ENCODE data around the gene PHLDB3.
A peak's percentile ranks its signal among the peaks of the same experiment; 100 is the strongest.
"Not testable (repeated sequence)": the region's sequence is repeated elsewhere in the genome, so short reads cannot be mapped to it uniquely, and the experiment has no call there.

Gene PHLDB3

GRCh38 chr19:43466793-43467192 lies 37.8 kb downstream of the PHLDB3 start:
- DNase-seq: no peak

- DNase-seq: no peak
Observed at GRCh38 chr19:43465468-43466120, 39.0 kb downstream of the PHLDB3 start, which contains the start of gene LYPD3. Gene LYPD3, minus strand, starts transcription at chr19:43465608. Its CDS starts 37 bp downstream, at chr19:43465571.

GRCh38 chr19:43464134-43464775 lies 40.3 kb downstream of the PHLDB3 start:
- no peak for DNase-seq

- DNase-seq: no peak
Observed at GRCh38 chr19:43463381-43464133, 41.0 kb downstream of the PHLDB3 start.

GRCh38 chr19:43462785-43463380 lies 41.7 kb downstream of the PHLDB3 start:
- DNase-seq: no peak

- DNase-seq: no peak
Observed at GRCh38 chr19:43462383-43462782, 42.2 kb downstream of the PHLDB3 start.

GRCh38 chr19:43461303-43461702 lies 43.2 kb downstream of the PHLDB3 start:
- no peak for DNase-seq

GRCh38 chr19:43460362-43461016 lies 44.1 kb downstream of the PHLDB3 start:
- DNase-seq: no peak

- no peak for DNase-seq
Observed at GRCh38 chr19:43457809-43458208, 46.7 kb downstream of the PHLDB3 start.

GRCh38 chr19:43455321-43456113 lies 49.0 kb downstream of the PHLDB3 start:
- no peak for DNase-seq

GRCh38 chr19:43454031-43454430 lies 50.5 kb downstream of the PHLDB3 start:
- no peak for DNase-seq

- DNase-seq: no peak
Observed at GRCh38 chr19:43452582-43452981, 52.0 kb downstream of the PHLDB3 start.

GRCh38 chr19:43450545-43450997 lies 54.0 kb downstream of the PHLDB3 start:
- DNase-seq: no peak

GRCh38 chr19:43447655-43448054 lies 56.9 kb downstream of the PHLDB3 start:
- DNase-seq: no peak

- DNase-seq: peak; percentile 41
Observed at GRCh38 chr19:43446746-43447489, 57.6 kb downstream of the PHLDB3 start.

GRCh38 chr19:43445426-43445825 lies 59.1 kb downstream of the PHLDB3 start:
- DNase-seq: no peak

GRCh38 chr19:43444531-43445287 lies 59.8 kb downstream of the PHLDB3 start:
- DNase-seq: no peak

GRCh38 chr19:43444091-43444490 lies 60.5 kb downstream of the PHLDB3 start:
- not testable (repeated sequence) for DNase-seq

GRCh38 chr19:43441716-43442115 lies 62.8 kb downstream of the PHLDB3 start:
- DNase-seq: no peak

GRCh38 chr19:43439709-43440063 lies 64.9 kb downstream of the PHLDB3 start:
- no peak for DNase-seq

Measured in NK-92 treated with Interleukin-12 subunit alpha and Interleukin-12 subunit beta, amount 100 ng/mL, for 24 hours (cell line).